MM.1S (cell line): Measurements from ENCODE around the gene ZNF334.

Source experiments
- DNase-seq: peaks from one replicate; pipeline ENCODE4 v3.0.0-alpha.2; 2015
- H2AFZ ChIP-seq: fragments of 300-600 bp; sonication (generic); 2 replicates; pipeline ENCODE4 v1.6.0; 2016; ENCODE audit warnings: antibody characterized with exemption, low read length
- H3F3A ChIP-seq: fragments of 300-600 bp; sonication (generic); 2 replicates; pipeline ENCODE4 v1.6.1; 2016; ENCODE audit warnings: mild to moderate bottlenecking, antibody characterized with exemption, low read length, moderate library complexity, mixed read lengths; ENCODE audit not compliant: insufficient read depth
- H3K27ac ChIP-seq: fragments of 300-600 bp; sonication (generic); 2 replicates; pipeline ENCODE4 v1.5.1; 2016; ENCODE audit warnings: mild to moderate bottlenecking, low read length
- H3K27me3 ChIP-seq: fragments of 300-600 bp; sonication (generic); replicated peaks from 2 replicates; pipeline ENCODE4 v1.6.0; 2016; ENCODE audit warnings: low read length; ENCODE audit not compliant: insufficient read depth
- H3K36me3 ChIP-seq: fragments of 300-600 bp; sonication (generic); replicated peaks from 2 replicates; pipeline ENCODE4 v1.6.1; 2016; ENCODE audit warnings: mild to moderate bottlenecking, low read length, mixed read lengths; ENCODE audit not compliant: insufficient read depth
- H3K4me1 ChIP-seq: fragments of 300-600 bp; sonication (generic); 2 replicates; pipeline ENCODE4 v1.6.1; 2016; ENCODE audit warnings: low read length, mixed read lengths
- H3K4me2 ChIP-seq: fragments of 300-600 bp; sonication (generic); 2 replicates; pipeline ENCODE4 v1.6.0; 2016; ENCODE audit warnings: low read depth, low read length
- H3K4me3 ChIP-seq: fragments of 300-600 bp; sonication (generic); 2 replicates; pipeline ENCODE4 v1.5.1; 2016; ENCODE audit warnings: low read length, mixed read lengths
- H3K79me2 ChIP-seq: fragments of 300-600 bp; sonication (generic); 2 replicates; pipeline ENCODE4 v1.6.1; 2016; ENCODE audit warnings: mixed run types, low read length, mixed read lengths
- H3K9ac ChIP-seq: fragments of 300-600 bp; sonication (generic); 2 replicates; pipeline ENCODE4 v1.6.1; 2016; ENCODE audit warnings: low read length, mixed read lengths
- H3K9me2 ChIP-seq: fragments of 300-600 bp; sonication (generic); replicated peaks from 2 replicates; pipeline ENCODE4 v1.6.1; 2016; ENCODE audit warnings: mild to moderate bottlenecking, low read length, mixed read lengths; ENCODE audit not compliant: insufficient read depth
- H3K9me3 ChIP-seq: fragments of 300-600 bp; sonication (generic); replicated peaks from 2 replicates; pipeline ENCODE4 v1.6.1; 2016; ENCODE audit warnings: mild to moderate bottlenecking, low read length, mixed read lengths; ENCODE audit not compliant: insufficient read depth
- H4K20me1 ChIP-seq: fragments of 300-600 bp; sonication (generic); 2 replicates; pipeline ENCODE4 v1.6.1; 2016; ENCODE audit warnings: mild to moderate bottlenecking, low read length, moderate library complexity, mixed read lengths; ENCODE audit not compliant: insufficient read depth
- CTCF ChIP-seq: fragments of 300-600 bp; sonication (generic); IDR thresholded peaks from 2 replicates; pipeline ENCODE4 v1.5.1; 2016; ENCODE audit warnings: antibody characterized with exemption, low read length, mixed read lengths
- EZH2 ChIP-seq: fragments of 300-600 bp; sonication (generic); optimal IDR thresholded peaks from 2 replicates; pipeline ENCODE3; 2017; ENCODE audit warnings: low read depth, mild to moderate bottlenecking, antibody characterized with exemption, low read length, mixed read lengths
- EZH2phosphoT487 ChIP-seq: fragments of 300-600 bp; sonication (generic); IDR thresholded peaks from 2 replicates; pipeline ENCODE4 v1.6.1; 2018; ENCODE audit warnings: antibody characterized with exemption, low read length

The ZNF334 gene

DNA sequence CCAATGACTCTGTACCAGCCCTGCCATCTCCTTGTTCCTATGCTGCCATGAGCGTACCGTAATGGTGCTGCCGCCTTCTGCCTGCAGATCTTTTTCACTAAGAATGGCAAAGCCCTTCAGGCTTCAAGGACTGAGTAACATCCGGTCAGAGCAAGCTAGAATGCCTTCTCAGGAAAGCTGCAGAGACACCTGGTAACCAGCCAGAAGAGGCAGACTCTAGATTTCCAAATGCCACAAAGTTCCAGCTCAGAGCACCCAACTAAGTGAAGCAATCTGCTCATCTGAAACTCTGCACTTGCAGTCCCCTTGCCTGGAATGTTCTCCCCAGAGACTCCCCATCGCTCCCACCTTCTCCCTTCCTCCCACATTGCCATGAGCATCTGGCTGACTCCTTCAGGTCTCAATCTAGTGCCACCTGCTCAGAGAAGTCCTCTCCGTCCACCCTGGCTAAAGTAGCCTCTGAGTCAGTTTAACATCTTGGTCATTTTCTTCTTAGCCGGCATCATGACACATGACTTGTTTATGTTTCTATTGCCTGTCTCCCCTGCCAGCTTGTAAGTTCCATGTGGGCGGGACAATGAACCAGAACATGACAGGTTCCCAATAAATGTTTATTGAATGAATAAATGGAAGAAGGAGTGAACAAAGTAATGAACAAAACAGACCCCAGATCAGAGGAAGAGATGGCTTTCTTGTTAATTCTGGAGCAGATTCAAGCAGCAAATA is 44.0 kb upstream of the ZNF334 start:
- H2AFZ ChIP-seq: no peak overlapping the region
- peaks cover 51% of the 10 kb centered on the region for H3K4me1 ChIP-seq
- H3K27ac ChIP-seq: peak overlapping the region; percentile 16; the same call in 1 of the 2 replicates
- no peaks in the 10 kb centered on the region for H3K27me3 ChIP-seq
- no peak overlapping the region for H3K4me3 ChIP-seq
- TF ChIP-seq CTCF (no peak), EZH2 (no peak), EZH2phosphoT487 (no peak)
- 0 out of 2 replicates have a peak, but pooled peaks cover 4% of the 10 kb centered on the region for H3K79me2 ChIP-seq
- no peak for DNase-seq
- H3K9me3 ChIP-seq: no peaks in the 10 kb centered on the region
- H3F3A ChIP-seq: peaks cover 37% of the 10 kb centered on the region
- no peak overlapping the region for H3K9ac ChIP-seq
- H4K20me1 ChIP-seq: no peaks in the 10 kb centered on the region
- H3K36me3 ChIP-seq: no peaks in the 10 kb centered on the region
- no peak overlapping the region for H3K4me2 ChIP-seq
- no peaks in the 10 kb centered on the region for H3K9me2 ChIP-seq

DNA sequence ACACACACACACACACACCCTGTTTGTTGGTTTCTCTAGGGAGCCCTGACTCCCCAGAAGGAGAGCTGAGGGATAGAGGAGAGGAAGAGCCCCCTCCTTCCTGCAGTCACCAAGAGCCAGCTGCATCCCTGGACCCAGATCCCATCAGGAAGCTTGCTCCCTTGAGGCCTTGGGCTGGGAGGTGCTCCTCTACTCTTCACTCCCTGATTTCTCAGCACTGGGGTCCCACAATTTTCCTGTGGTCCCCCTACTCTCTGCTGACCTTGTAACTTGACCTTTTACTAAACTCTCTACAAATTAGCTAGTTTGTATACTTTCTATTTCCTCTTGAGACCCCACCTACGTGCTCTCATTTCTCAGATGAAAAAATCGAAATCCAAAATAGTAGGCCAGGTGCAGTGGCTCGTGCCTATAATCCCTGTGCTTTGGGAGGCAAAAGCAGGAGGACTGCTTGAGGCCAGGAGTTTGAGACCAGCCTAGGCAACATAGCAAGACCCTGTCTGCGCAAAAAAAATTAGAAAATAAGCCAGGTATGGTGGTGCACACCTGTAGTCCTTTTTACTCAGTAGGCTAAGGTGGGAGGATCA is 42.1 kb upstream of the ZNF334 start:
- no peaks in the 10 kb centered on the region for H4K20me1 ChIP-seq

DNA sequence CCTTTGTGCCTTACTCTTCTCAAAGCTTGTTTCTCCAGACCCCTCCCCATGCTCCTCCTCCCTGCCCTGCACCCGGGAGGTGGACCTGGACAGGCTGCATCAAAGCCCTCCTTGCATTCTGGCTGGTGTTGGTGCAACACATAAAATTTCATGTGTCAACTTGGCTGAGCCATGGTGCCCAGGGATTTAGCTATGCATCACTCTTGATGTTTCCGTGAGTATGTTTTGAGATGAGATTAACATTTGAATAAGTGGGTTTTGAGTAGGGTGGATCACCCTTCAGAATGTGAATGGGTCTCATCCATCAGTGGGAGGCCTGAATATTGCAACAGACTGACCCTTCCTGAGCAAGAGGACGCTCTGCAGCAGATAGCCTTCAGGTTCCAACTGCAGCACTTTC is 41.5 kb upstream of the ZNF334 start:
- Histone ChIP-seq H3K4me1 (peaks cover 77% of the 10 kb centered on the region), H3K27ac (peak overlapping the region; percentile 92; the same call in 1 of the 2 replicates), H3K27me3 (no peaks in the 10 kb centered on the region), H2AFZ (no peak overlapping the region), H3K9me2 (no peaks in the 10 kb centered on the region), H4K20me1 (no peaks in the 10 kb centered on the region), H3K4me2 (no peak overlapping the region), H3K9me3 (no peaks in the 10 kb centered on the region), H3K4me3 (no peak overlapping the region), H3F3A (peaks cover 45% of the 10 kb centered on the region), H3K79me2 (no peaks in the 10 kb centered on the region), H3K9ac (no peak overlapping the region), H3K36me3 (no peaks in the 10 kb centered on the region)
- TF ChIP-seq CTCF (no peak), EZH2 (no peak), EZH2phosphoT487 (no peak)
- DNase-seq: no peak

More for the DNA sequence above, 42.1 kb upstream of the ZNF334 start:
- Histone ChIP-seq H2AFZ (no peak overlapping the region), H3K36me3 (no peaks in the 10 kb centered on the region), H3F3A (peaks cover 45% of the 10 kb centered on the region), H3K27ac (peak overlapping the region; percentile 92; the same call in 1 of the 2 replicates), H3K4me1 (peaks cover 71% of the 10 kb centered on the region), H3K9ac (no peak overlapping the region), H3K9me2 (no peaks in the 10 kb centered on the region), H3K27me3 (no peaks in the 10 kb centered on the region), H3K9me3 (no peaks in the 10 kb centered on the region), H3K79me2 (no peaks in the 10 kb centered on the region), H3K4me3 (no peak overlapping the region), H3K4me2 (peak overlapping the region; percentile 31; the same call in 1 of the 2 replicates)
- TF ChIP-seq EZH2phosphoT487 (no peak), CTCF (no peak), EZH2 (no peak)
- DNase-seq: peak; percentile 56
